ENCODE measurements around the gene KRTAP20-3. TPM values are rescaled to one million over a fixed set of nuclear protein-coding genes. Genes with fewer than 3 reads are reported as not detected.
A peak's percentile ranks its signal among the peaks of the same experiment; 100 is the strongest.

Gene KRTAP20-3
- total RNA-seq (2014; rRNA removed) (not detected in 2 replicates), Bru-seq, nascent RNA (not detected), BruChase-seq, experiment 1, labeled RNA remaining after a 6-hour chase (percentile 39 among the genes with signal in this experiment), BruChase-seq, experiment 2, labeled RNA remaining after a 2-hour chase (not detected)
- long read RNA-seq = 0 reads

DNA sequence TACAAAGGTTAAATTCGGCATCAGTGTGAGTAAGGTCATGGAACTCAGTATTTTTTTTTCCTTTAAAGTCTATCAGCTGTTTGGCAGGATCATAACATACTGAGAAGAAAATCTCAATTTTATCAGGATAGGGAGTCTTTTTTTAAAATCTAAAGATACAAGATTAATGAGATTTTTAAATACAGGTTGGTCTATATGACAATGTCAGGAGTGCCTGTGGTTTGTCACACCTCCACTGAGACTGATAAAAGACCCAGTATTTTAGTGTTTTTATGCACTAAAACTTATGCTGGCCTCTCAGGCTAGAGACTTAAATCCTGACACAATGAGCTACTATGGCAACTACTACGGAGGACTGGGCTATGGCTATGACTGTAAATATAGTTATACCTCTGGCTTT, at the start of gene KRTAP20-3:
Gene KRTAP20-3 (plus strand): TSS at position 301 of the 400 bp plus-strand sequence.
- H3K36me3 ChIP-seq (ENCODE audit: low read depth, low read length) = no peaks in the 10 kb centered on the region
- no peaks in the 10 kb centered on the region for H3K27me3 ChIP-seq (ENCODE audit: low read length)
- ATAC-seq (no peak), DNase-seq (no peak)
- CTCF ChIA-PET = no interaction called here
- no peaks in the 10 kb centered on the region for H4K20me1 ChIP-seq (ENCODE audit: low read length)
- H3K4me1 ChIP-seq (ENCODE audit: insufficient read depth, low read length) = peaks cover 15% of the 10 kb centered on the region
- H3K79me2 ChIP-seq (ENCODE audit: low read length) = no peaks in the 10 kb centered on the region
- H3K27ac ChIP-seq (ENCODE audit: low read length) = no peak within 1 kb of the TSS
- no peak within 1 kb of the TSS for H3K4me2 ChIP-seq (ENCODE audit: low read length)
- no peaks in the 10 kb centered on the region for H3K9me3 ChIP-seq (ENCODE audit: low read length)
- H2AFZ ChIP-seq (ENCODE audit: low read length) = no peak within 1 kb of the TSS
- H3F3A ChIP-seq (ENCODE audit: low read length, unreplicated experiment) = no peaks in the 10 kb centered on the region
- H3K4me3 ChIP-seq (ENCODE audit: low read length) = no peak within 1 kb of the TSS
- POLR2A ChIA-PET (ENCODE audit: unreplicated experiment) = no interaction called here
- no TSS peak for BruUV-seq (replicated peaks)
- no peaks in the 10 kb centered on the region for H3K9me2 ChIP-seq (replicated peaks; ENCODE audit: low read length)
- intact Hi-C loops (cut with micrococcal nuclease) = no loop called here
- no peak within 1 kb of the TSS for H3K9ac ChIP-seq (ENCODE audit: low read length)
- TF ChIP-seq EZH2phosphoT487 (IDR thresholded peaks at IDR 0.05; ENCODE audit: borderline replicate concordance, low read length) = no peak
- TF ChIP-seq EZH2 (IDR thresholded peaks at IDR 0.05; ENCODE audit: low read length, unreplicated experiment) = no peak
- TF ChIP-seq, protein P1, sequence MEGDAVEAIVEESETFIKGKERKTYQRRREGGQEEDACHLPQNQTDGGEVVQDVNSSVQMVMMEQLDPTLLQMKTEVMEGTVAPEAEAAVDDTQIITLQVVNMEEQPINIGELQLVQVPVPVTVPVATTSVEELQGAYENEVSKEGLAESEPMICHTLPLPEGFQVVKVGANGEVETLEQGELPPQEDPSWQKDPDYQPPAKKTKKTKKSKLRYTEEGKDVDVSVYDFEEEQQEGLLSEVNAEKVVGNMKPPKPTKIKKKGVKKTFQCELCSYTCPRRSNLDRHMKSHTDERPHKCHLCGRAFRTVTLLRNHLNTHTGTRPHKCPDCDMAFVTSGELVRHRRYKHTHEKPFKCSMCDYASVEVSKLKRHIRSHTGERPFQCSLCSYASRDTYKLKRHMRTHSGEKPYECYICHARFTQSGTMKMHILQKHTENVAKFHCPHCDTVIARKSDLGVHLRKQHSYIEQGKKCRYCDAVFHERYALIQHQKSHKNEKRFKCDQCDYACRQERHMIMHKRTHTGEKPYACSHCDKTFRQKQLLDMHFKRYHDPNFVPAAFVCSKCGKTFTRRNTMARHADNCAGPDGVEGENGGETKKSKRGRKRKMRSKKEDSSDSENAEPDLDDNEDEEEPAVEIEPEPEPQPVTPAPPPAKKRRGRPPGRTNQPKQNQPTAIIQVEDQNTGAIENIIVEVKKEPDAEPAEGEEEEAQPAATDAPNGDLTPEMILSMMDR (conservative IDR thresholded peaks at IDR 0.05; ENCODE audit: low read depth, low read length) = no peak

DNA sequence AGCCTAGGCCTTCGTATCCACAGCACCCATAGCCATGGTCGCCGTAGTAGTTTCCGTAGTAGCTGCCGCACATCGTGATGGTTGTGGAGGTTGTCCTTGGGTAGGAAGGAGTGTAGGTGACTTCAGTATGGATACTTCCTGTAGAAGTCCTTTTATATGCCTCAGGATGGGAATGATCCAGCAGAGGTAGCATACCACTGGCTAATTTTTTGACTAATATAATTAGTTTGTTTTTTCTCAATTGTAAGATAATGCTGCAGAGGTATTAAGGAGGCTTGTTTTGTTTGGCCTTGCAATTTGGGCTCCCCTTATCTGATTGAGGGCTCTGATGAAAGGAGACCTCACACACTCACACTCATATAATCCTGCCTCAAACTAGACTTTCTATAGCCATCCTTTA, 43.9 kb upstream of the KRTAP20-3 start, which contains the start of gene KRTAP6-2:
Gene KRTAP6-2 (minus strand): TSS at position 101 of the 400 bp plus-strand sequence. CDS start 28 bp downstream, at position 73.
- Histone ChIP-seq H3K27me3 (ENCODE audit: low read length) (no peaks in the 10 kb centered on the region), H3K4me1 (ENCODE audit: insufficient read depth, low read length) (no peaks in the 10 kb centered on the region), H3K9ac (ENCODE audit: low read length) (no peak within 1 kb of the TSS), H3K79me2 (ENCODE audit: low read length) (no peaks in the 10 kb centered on the region), H3F3A (ENCODE audit: low read length, unreplicated experiment) (no peaks in the 10 kb centered on the region), H2AFZ (ENCODE audit: low read length) (no peak within 1 kb of the TSS), H3K36me3 (ENCODE audit: low read depth, low read length) (no peaks in the 10 kb centered on the region), H4K20me1 (ENCODE audit: low read length) (no peaks in the 10 kb centered on the region), H3K27ac (ENCODE audit: low read length) (no peak within 1 kb of the TSS), H3K4me2 (ENCODE audit: low read length) (no peak within 1 kb of the TSS), H3K9me3 (ENCODE audit: low read length) (no peaks in the 10 kb centered on the region), H3K9me2 (replicated peaks; ENCODE audit: low read length) (no peaks in the 10 kb centered on the region), H3K4me3 (ENCODE audit: low read length) (no peak within 1 kb of the TSS)
- intact Hi-C loops (cut with micrococcal nuclease) = no loop called here
- ATAC-seq (no peak), DNase-seq (no peak)
- BruUV-seq (replicated peaks) = no TSS peak
- ChIA-PET CTCF (no interaction called here), POLR2A (ENCODE audit: unreplicated experiment) (no interaction called here)
- no peak for TF ChIP-seq EZH2phosphoT487 (IDR thresholded peaks at IDR 0.05; ENCODE audit: borderline replicate concordance, low read length)
- TF ChIP-seq, protein P1 (conservative IDR thresholded peaks at IDR 0.05; ENCODE audit: low read depth, low read length) = no peak
- no peak for TF ChIP-seq EZH2 (IDR thresholded peaks at IDR 0.05; ENCODE audit: low read length, unreplicated experiment)

DNA sequence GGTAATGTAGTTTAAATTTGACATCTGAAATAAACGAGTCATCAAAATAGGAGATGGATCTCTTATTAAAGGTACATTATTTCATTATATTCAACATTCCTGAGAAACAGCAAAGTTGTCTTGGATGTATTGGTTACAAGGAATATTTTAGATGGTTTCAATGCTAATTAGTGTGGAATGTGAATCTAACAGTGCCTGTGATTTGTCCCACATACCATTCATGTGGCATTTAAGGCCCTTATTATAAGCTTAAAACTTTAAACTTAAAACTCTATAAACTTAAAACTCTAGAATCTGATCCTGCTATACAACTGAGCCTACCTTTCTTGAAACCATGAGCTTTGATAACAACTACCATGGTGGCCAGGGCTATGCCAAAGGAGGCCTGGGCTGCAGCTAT, 41.9 kb upstream of the KRTAP20-3 start, which contains the start of gene KRTAP22-1:
Gene KRTAP22-1 (plus strand): TSS at position 301 of the 400 bp plus-strand sequence.
- no peaks in the 10 kb centered on the region for H3K4me1 ChIP-seq (ENCODE audit: insufficient read depth, low read length)
- H3K9me3 ChIP-seq (ENCODE audit: low read length) = no peaks in the 10 kb centered on the region
- ChIA-PET POLR2A (ENCODE audit: unreplicated experiment) (no interaction called here), CTCF (no interaction called here)
- DNase-seq (no peak), ATAC-seq (no peak)
- intact Hi-C loops (cut with micrococcal nuclease) = no loop called here
- H2AFZ ChIP-seq (ENCODE audit: low read length) = no peak within 1 kb of the TSS
- no peak within 1 kb of the TSS for H3K27ac ChIP-seq (ENCODE audit: low read length)
- no peak within 1 kb of the TSS for H3K9ac ChIP-seq (ENCODE audit: low read length)
- no peaks in the 10 kb centered on the region for H3K9me2 ChIP-seq (replicated peaks; ENCODE audit: low read length)
- no peaks in the 10 kb centered on the region for H3K36me3 ChIP-seq (ENCODE audit: low read depth, low read length)
- H3K4me2 ChIP-seq (ENCODE audit: low read length) = no peak within 1 kb of the TSS
- no peaks in the 10 kb centered on the region for H3K27me3 ChIP-seq (ENCODE audit: low read length)
- H3K4me3 ChIP-seq (ENCODE audit: low read length) = no peak within 1 kb of the TSS
- H3F3A ChIP-seq (ENCODE audit: low read length, unreplicated experiment) = no peaks in the 10 kb centered on the region
- no peaks in the 10 kb centered on the region for H4K20me1 ChIP-seq (ENCODE audit: low read length)
- no peaks in the 10 kb centered on the region for H3K79me2 ChIP-seq (ENCODE audit: low read length)
- TF ChIP-seq, protein P1 (conservative IDR thresholded peaks at IDR 0.05; ENCODE audit: low read depth, low read length) = no peak
- no peak for TF ChIP-seq EZH2 (IDR thresholded peaks at IDR 0.05; ENCODE audit: low read length, unreplicated experiment)
- no peak for TF ChIP-seq EZH2phosphoT487 (IDR thresholded peaks at IDR 0.05; ENCODE audit: borderline replicate concordance, low read length)
- BruUV-seq (replicated peaks) = no TSS peak

Data from PC-3 (cell line).